ENCODE data around the gene TM4SF18. TPM values are rescaled to one million over a fixed set of nuclear protein-coding genes. Genes with fewer than 3 reads are reported as not detected.

Gene TM4SF18
- total and polyA plus RNA-seq, 2 experiments from 2014 or later, result 1.5 to 1.7 TPM

- TF ChIP-seq CTCF (IDR thresholded peaks at IDR 0.05; ENCODE audit: poor library complexity), result no peak
- Histone ChIP-seq H3K27me3 (no peaks in the 10 kb centered on the region), H4K20me1 (ENCODE audit: insufficient read depth, poor library complexity, severe bottlenecking) (no peaks in the 10 kb centered on the region), H3K36me3 (replicated peaks; ENCODE audit: insufficient read depth, low read depth) (no peaks in the 10 kb centered on the region), H3K9me3 (ENCODE audit: low read depth) (no peaks in the 10 kb centered on the region), H3K9me2 (replicated peaks; ENCODE audit: insufficient read depth) (no peaks in the 10 kb centered on the region), H3K4me1 (ENCODE audit: insufficient read depth) (peaks cover 10% of the 10 kb centered on the region), H2AFZ (no peak overlapping the region), H3K4me2 (no peak overlapping the region), H3K27ac (no peak overlapping the region), H3K79me2 (no peaks in the 10 kb centered on the region), H3K4me3 (no peak overlapping the region)
- WGBS (ENCODE audit: low lambda C conversion rate, missing lambda C conversion rate), result 92% methylated on average over 4 of the region's 4 CpGs
- no peak for DNase-seq (ENCODE audit: low spot score)
Observed at GRCh38 chr3:149343951-149344350, 10.5 kb upstream of the TM4SF18 start.

GRCh38 chr3:149342413-149343380 lies 9.3 kb upstream of the TM4SF18 start:
- Histone ChIP-seq H3K36me3 (replicated peaks; ENCODE audit: insufficient read depth, low read depth) (no peaks in the 10 kb centered on the region), H3K27ac (no peak overlapping the region), H4K20me1 (ENCODE audit: insufficient read depth, poor library complexity, severe bottlenecking) (no peaks in the 10 kb centered on the region), H3K27me3 (no peaks in the 10 kb centered on the region), H3K79me2 (no peaks in the 10 kb centered on the region), H3K9me3 (ENCODE audit: low read depth) (no peaks in the 10 kb centered on the region), H3K9me2 (replicated peaks; ENCODE audit: insufficient read depth) (no peaks in the 10 kb centered on the region), H3K4me2 (no peak overlapping the region), H3K4me3 (no peak overlapping the region), H2AFZ (no peak overlapping the region), H3K4me1 (ENCODE audit: insufficient read depth) (peaks cover 10% of the 10 kb centered on the region)
- TF ChIP-seq CTCF (IDR thresholded peaks at IDR 0.05; ENCODE audit: poor library complexity) (no peak), EZH2phosphoT487 (IDR thresholded peaks at IDR 0.05; ENCODE audit: low read depth, severe bottlenecking, unreplicated experiment) (no peak), EZH2 (IDR thresholded peaks at IDR 0.05; ENCODE audit: borderline replicate concordance) (no peak)
- 99% methylated on average over 4 of the region's 4 CpGs for WGBS (ENCODE audit: low lambda C conversion rate, missing lambda C conversion rate)
- no peak for DNase-seq (ENCODE audit: low spot score)

DNA sequence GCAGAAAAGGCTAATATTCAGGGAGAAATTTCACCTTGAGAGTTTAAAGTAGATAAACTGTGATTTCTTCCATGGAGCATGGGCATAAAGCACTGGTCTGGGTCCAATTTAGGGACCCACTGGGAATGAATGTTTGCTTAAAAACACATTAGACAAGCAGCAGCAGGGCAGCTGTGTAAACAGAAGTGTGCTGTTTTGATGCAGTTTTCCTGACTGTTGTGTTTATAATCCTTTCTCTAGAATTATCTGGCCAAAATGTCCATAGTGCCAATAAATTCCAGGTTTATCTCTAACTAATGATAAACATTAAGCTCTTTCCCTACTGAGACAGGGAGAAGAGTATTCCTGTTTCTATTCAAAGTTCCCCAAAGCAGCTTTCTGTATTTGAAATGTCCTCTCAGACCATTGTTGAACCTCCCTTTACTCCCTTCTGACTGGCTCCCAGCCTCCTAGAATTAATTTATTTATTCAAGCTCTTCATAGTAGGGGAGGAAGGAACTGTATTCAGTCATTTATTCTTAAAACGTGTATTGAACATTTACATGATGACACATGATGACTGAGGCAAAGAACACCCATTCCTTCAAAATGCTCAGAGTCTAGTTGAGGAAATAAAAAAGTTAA lies 7.0 kb upstream of the TM4SF18 start:
- Histone ChIP-seq H3K36me3 (replicated peaks; ENCODE audit: insufficient read depth, low read depth) (no peaks in the 10 kb centered on the region), H3K27ac (peak overlapping the region; percentile 88), H3K4me3 (no peak overlapping the region), H3K4me1 (ENCODE audit: insufficient read depth) (peaks cover 10% of the 10 kb centered on the region), H3K9me3 (ENCODE audit: low read depth) (no peaks in the 10 kb centered on the region), H2AFZ (peak overlapping the region; percentile 38), H3K27me3 (no peaks in the 10 kb centered on the region), H4K20me1 (ENCODE audit: insufficient read depth, poor library complexity, severe bottlenecking) (no peaks in the 10 kb centered on the region), H3K4me2 (peak overlapping the region; percentile 50), H3K9me2 (replicated peaks; ENCODE audit: insufficient read depth) (no peaks in the 10 kb centered on the region), H3K79me2 (no peaks in the 10 kb centered on the region)
- TF ChIP-seq CTCF (IDR thresholded peaks at IDR 0.05; ENCODE audit: poor library complexity) (no peak), EZH2phosphoT487 (IDR thresholded peaks at IDR 0.05; ENCODE audit: low read depth, severe bottlenecking, unreplicated experiment) (no peak), EZH2 (IDR thresholded peaks at IDR 0.05; ENCODE audit: borderline replicate concordance) (no peak)
- no peak for DNase-seq (ENCODE audit: low spot score)
- WGBS (ENCODE audit: low lambda C conversion rate, missing lambda C conversion rate), result 19% methylated on average over 1 of the region's 1 CpG

All from hepatocyte (in vitro differentiated cells).